Astrocyte (in vitro differentiated cells and primary cell): ENCODE results near the gene FH. TPM values are rescaled to one million over a fixed set of nuclear protein-coding genes. Genes with fewer than 3 reads are reported as not detected.

ENCODE experiments used
- DNase-seq: peaks from one replicate; pipeline ENCODE4 v3.0.0-alpha.2; 2010; ENCODE audit warnings: low read depth
- FAIRE-seq: peaks from 2 replicates; lab custom pipeline; 2011; peaks lifted over from hg19 to GRCh38; lab: Jason Lieb, UNC
- H2AFZ ChIP-seq: 2 replicates; pipeline ENCODE4 v1.6.0; 2012; ENCODE audit warnings: low read depth, low read length, inconsistent platforms
- H3K27ac ChIP-seq: 2 replicates; pipeline ENCODE4 v1.5.1; 2011; ENCODE audit warnings: low read depth, low read length, inconsistent platforms
- H3K27me3 ChIP-seq: 2 replicates; pipeline ENCODE4 v1.6.0; 2011; ENCODE audit warnings: low read length, inconsistent platforms; ENCODE audit not compliant: insufficient read depth
- H3K36me3 ChIP-seq: 2 replicates; pipeline ENCODE4 v1.5.1; 2011; ENCODE audit warnings: low read length, inconsistent platforms; ENCODE audit not compliant: insufficient read depth
- H3K4me1 ChIP-seq: 2 replicates; pipeline ENCODE4 v1.5.1; 2011; ENCODE audit warnings: low read length, inconsistent platforms; ENCODE audit not compliant: insufficient read depth
- H3K4me2 ChIP-seq: 2 replicates; pipeline ENCODE4 v1.6.0; 2012; ENCODE audit warnings: low read length, inconsistent platforms
- H3K4me3 ChIP-seq: 2 replicates; pipeline ENCODE4 v1.5.1; 2011; ENCODE audit warnings: low read depth, mild to moderate bottlenecking, low read length, inconsistent platforms; ENCODE audit not compliant: insufficient read depth
- H3K79me2 ChIP-seq: 2 replicates; pipeline ENCODE4 v1.6.0; 2012; ENCODE audit warnings: mild to moderate bottlenecking, low read length, inconsistent platforms; ENCODE audit not compliant: insufficient read depth
- H3K9ac ChIP-seq: 2 replicates; pipeline ENCODE4 v1.6.0; 2012; ENCODE audit warnings: mild to moderate bottlenecking, low read length, inconsistent platforms
- H3K9me3 ChIP-seq: 2 replicates; pipeline ENCODE4 v1.5.1; 2012; ENCODE audit warnings: low read depth, mild to moderate bottlenecking, low read length, inconsistent platforms; ENCODE audit not compliant: insufficient read depth
- H4K20me1 ChIP-seq: 2 replicates; pipeline ENCODE4 v1.6.0; 2012; ENCODE audit warnings: low read length, inconsistent platforms; ENCODE audit not compliant: insufficient read depth
- H3K27ac Mint-ChIP-seq: one replicate; pipeline ENCODE4 v1.8.0; 2021; ENCODE audit warnings: mild to moderate bottlenecking, mixed read lengths; ENCODE audit not compliant: unreplicated experiment
- H3K27me3 Mint-ChIP-seq: one replicate; pipeline ENCODE4 v1.8.0; 2021; ENCODE audit warnings: low read depth, mixed read lengths; ENCODE audit not compliant: unreplicated experiment
- H3K36me3 Mint-ChIP-seq: one replicate; pipeline ENCODE4 v1.8.0; 2021; ENCODE audit warnings: low read depth, mixed read lengths; ENCODE audit not compliant: unreplicated experiment
- H3K4me1 Mint-ChIP-seq: one replicate; pipeline ENCODE4 v1.8.0; 2021; ENCODE audit warnings: low read depth, mixed read lengths; ENCODE audit not compliant: unreplicated experiment
- H3K4me3 Mint-ChIP-seq: one replicate; pipeline ENCODE4 v1.8.0; 2021; ENCODE audit warnings: mild to moderate bottlenecking, moderate library complexity, mixed read lengths; ENCODE audit not compliant: unreplicated experiment
- H3K9me3 Mint-ChIP-seq: one replicate; pipeline ENCODE4 v1.8.0; 2021; ENCODE audit warnings: mild to moderate bottlenecking, mixed read lengths; ENCODE audit not compliant: unreplicated experiment
- EZH2 ChIP-seq: IDR thresholded peaks from 2 replicates; pipeline ENCODE4 v1.6.1; 2012; ENCODE audit warnings: mild to moderate bottlenecking, low read length, inconsistent platforms; ENCODE audit not compliant: insufficient read depth
- total RNA-seq: library from RNA; stranded (reverse); gene quantifications from 2 replicates; pipeline ENCODE4 v1.2.1, GENCODE V29; 2021
- TF ChIP-seq, protein P1 (sequence below): IDR thresholded peaks from 2 replicates; pipeline ENCODE4 v1.5.1; 2011; ENCODE audit warnings: low read depth, mild to moderate bottlenecking, inconsistent platforms, low read length, moderate library complexity; ENCODE audit not compliant: insufficient read depth

Gene FH
- total RNA-seq, 1 donor from 2014 or later: 49.4 TPM

DNA sequence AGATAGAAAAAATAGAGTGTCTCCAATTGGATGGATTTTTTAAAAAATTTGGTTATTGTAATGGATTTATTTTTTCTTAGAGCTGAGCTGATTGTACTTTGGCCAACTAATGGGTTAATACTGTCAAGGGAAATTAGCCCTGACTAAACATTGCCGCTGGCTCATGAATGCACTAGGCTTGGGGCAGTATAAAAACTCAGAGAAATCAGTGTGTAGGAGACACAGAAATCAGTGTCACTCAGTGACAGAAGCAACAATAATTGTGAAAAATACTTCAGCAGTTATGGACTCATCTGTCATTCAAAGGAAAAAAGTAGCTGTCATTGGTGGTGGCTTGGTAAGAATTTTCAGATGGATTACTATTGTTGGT, 12.6 kb upstream of the FH start, which contains the start of gene KMO:
Gene KMO, plus strand, starts transcription at position 217 of the 370 bp plus-strand sequence. Its CDS starts 67 bp downstream, at position 284.
- TF ChIP-seq, protein P1, sequence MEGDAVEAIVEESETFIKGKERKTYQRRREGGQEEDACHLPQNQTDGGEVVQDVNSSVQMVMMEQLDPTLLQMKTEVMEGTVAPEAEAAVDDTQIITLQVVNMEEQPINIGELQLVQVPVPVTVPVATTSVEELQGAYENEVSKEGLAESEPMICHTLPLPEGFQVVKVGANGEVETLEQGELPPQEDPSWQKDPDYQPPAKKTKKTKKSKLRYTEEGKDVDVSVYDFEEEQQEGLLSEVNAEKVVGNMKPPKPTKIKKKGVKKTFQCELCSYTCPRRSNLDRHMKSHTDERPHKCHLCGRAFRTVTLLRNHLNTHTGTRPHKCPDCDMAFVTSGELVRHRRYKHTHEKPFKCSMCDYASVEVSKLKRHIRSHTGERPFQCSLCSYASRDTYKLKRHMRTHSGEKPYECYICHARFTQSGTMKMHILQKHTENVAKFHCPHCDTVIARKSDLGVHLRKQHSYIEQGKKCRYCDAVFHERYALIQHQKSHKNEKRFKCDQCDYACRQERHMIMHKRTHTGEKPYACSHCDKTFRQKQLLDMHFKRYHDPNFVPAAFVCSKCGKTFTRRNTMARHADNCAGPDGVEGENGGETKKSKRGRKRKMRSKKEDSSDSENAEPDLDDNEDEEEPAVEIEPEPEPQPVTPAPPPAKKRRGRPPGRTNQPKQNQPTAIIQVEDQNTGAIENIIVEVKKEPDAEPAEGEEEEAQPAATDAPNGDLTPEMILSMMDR: no peak
- TF ChIP-seq EZH2: no peak
- H3K4me3 Mint-ChIP-seq: peak within 1 kb of the TSS; percentile 66
- peak; percentile 2 for DNase-seq

DNA sequence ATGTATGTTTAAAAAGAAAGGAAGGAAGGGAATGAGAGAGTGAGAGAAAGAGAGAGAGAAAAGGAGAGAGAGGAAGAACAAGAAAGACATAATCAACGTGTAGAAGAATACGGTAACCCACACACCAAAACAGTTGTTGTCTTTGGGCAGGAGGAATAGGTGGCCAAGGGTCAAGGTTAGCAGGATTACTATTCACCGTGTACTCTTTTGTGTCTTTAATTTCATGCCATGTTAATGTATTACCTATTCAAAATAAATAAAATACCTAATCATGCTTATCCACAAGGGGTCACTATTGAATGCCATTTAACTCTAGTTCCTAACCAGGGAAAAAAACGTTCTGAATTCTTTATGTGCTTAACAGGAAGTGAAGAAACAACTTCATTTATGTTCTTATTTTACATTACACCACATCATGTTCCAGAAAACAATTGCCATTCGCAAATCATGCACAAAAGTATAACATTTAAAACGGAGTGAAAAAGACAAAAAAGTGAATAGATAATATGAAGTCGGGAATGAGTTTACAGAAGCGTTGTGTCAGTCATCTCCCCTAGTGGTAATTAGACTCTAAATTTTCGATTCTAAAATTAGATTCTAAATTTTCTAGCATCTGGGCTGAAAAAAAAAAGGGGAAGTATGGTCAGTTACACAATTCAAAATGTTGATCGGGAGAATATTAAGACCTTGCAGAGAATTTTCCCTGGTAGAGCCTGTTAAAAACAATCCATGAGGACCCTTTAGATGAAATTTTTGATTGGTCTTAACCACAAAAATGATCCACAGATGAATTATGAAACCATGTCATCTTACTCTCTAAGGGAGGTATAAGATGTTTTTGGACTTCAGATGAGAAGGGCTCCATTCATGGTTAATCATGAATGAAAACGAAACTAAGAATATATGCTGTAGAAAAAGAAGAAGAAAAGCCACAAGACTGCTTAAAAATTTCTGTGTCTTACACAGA, 11.9 kb upstream of the FH start:
- Histone ChIP-seq H3K36me3 (no peaks in the 10 kb centered on the region), H3K4me2 (peak overlapping the region; percentile 90), H3K27ac (no peak overlapping the region), H3K79me2 (no peaks in the 10 kb centered on the region), H4K20me1 (no peaks in the 10 kb centered on the region), H3K4me1 (peaks cover 3% of the 10 kb centered on the region), H3K9ac (peak overlapping the region; percentile 77), H3K9me3 (no peaks in the 10 kb centered on the region), H2AFZ (peak overlapping the region; percentile 48), H3K27me3 (peaks cover 6% of the 10 kb centered on the region), H3K4me3 (peak overlapping the region; percentile 63)
- FAIRE-seq (peak; percentile 41), DNase-seq (peak; percentile 65)
- H3K27me3 Mint-ChIP-seq: no peaks in the 10 kb centered on the region
- H3K27ac Mint-ChIP-seq: peak overlapping the region; percentile 70
- H3K4me3 Mint-ChIP-seq: peak overlapping the region; percentile 66
- no peaks in the 10 kb centered on the region for H3K9me3 Mint-ChIP-seq
- H3K36me3 Mint-ChIP-seq: no peaks in the 10 kb centered on the region
- no peak for TF ChIP-seq EZH2
- TF ChIP-seq, protein P1: peak; percentile 57
- H3K4me1 Mint-ChIP-seq: peaks cover 3% of the 10 kb centered on the region

More for the DNA sequence above, 12.6 kb upstream of the FH start, which contains the start of gene KMO:
- peaks cover 6% of the 10 kb centered on the region for H3K27me3 ChIP-seq
- H3K4me2 ChIP-seq: peak within 1 kb of the TSS; percentile 90
- Mint-ChIP-seq H3K36me3 (no peaks in the 10 kb centered on the region), H3K9me3 (no peaks in the 10 kb centered on the region), H3K27me3 (no peaks in the 10 kb centered on the region), H3K27ac (peak within 1 kb of the TSS; percentile 70), H3K4me1 (peaks cover 3% of the 10 kb centered on the region)
- FAIRE-seq: no peak
- no peak within 1 kb of the TSS for H3K27ac ChIP-seq
- no peaks in the 10 kb centered on the region for H3K9me3 ChIP-seq
- peaks cover 3% of the 10 kb centered on the region for H3K4me1 ChIP-seq
- peak within 1 kb of the TSS; percentile 48 for H2AFZ ChIP-seq
- H3K4me3 ChIP-seq: peak within 1 kb of the TSS; percentile 63
- no peaks in the 10 kb centered on the region for H4K20me1 ChIP-seq
- H3K36me3 ChIP-seq: no peaks in the 10 kb centered on the region
- peak within 1 kb of the TSS; percentile 77 for H3K9ac ChIP-seq
- H3K79me2 ChIP-seq: no peaks in the 10 kb centered on the region
